Fibroblast of lung (primary cell): Measurements from ENCODE around the gene PICALM. TPM values are rescaled to one million over a fixed set of nuclear protein-coding genes. Genes with fewer than 3 reads are reported as not detected.

ENCODE experiments used
- DNase-seq, 2 donors: peaks; one replicate each; pipeline versions ENCODE4 v3.0.0 to v3.0.0-alpha.2; 2010; ENCODE audit warnings: low read depth in 2 of 2
- H2AFZ ChIP-seq: 2 replicates; pipeline ENCODE4 v1.5.1; 2012; ENCODE audit warnings: low read length, control low read depth, inconsistent platforms
- H3K27ac ChIP-seq: 2 replicates; pipeline ENCODE4 v1.5.1; 2011; ENCODE audit warnings: low read length, control low read depth; ENCODE audit not compliant: insufficient read depth
- H3K27me3 ChIP-seq: 2 replicates; pipeline ENCODE4 v1.5.1; 2011; ENCODE audit warnings: mild to moderate bottlenecking, low read length; ENCODE audit not compliant: control insufficient read depth, insufficient read depth
- H3K36me3 ChIP-seq: 2 replicates; pipeline ENCODE4 v1.5.1; 2011; ENCODE audit warnings: low read length; ENCODE audit not compliant: control insufficient read depth, insufficient read depth
- H3K4me1 ChIP-seq: 2 replicates; pipeline ENCODE4 v1.5.1; 2011; ENCODE audit warnings: low read length; ENCODE audit not compliant: control insufficient read depth, insufficient read depth; ENCODE audit errors: extremely low read depth
- H3K4me2 ChIP-seq: 2 replicates; pipeline ENCODE4 v1.5.1; 2011; ENCODE audit warnings: low read length, control low read depth; ENCODE audit not compliant: insufficient read depth; ENCODE audit errors: extremely low read depth
- H3K4me3 ChIP-seq, 4 experiments: fragments of 200-600 bp in 1 of 4; sonication (generic) in 1 of 4; replicated peaks in 1 of 4; 2 replicates each; pipeline ENCODE4 v1.5.1; 2011 to 2016; ENCODE audit warnings: low read length in 4 of 4, low read depth in 3 of 4, mild to moderate bottlenecking in 3 of 4, control low read depth in 2 of 4, inconsistent platforms in 1 of 4, mixed read lengths in 1 of 4; ENCODE audit not compliant: insufficient read depth in 1 of 4; ENCODE audit errors: control extremely low read depth in 1 of 4
- H3K79me2 ChIP-seq: 2 replicates; pipeline ENCODE4 v1.5.1; 2012; ENCODE audit warnings: mild to moderate bottlenecking, low read length, inconsistent platforms; ENCODE audit not compliant: control insufficient read depth, insufficient read depth
- H3K9ac ChIP-seq: 2 replicates; pipeline ENCODE4 v1.5.1; 2011; ENCODE audit warnings: mild to moderate bottlenecking, low read length, control low read depth; ENCODE audit not compliant: insufficient read depth
- H3K9me3 ChIP-seq: 2 replicates; pipeline ENCODE4 v1.5.1; 2012; ENCODE audit warnings: low read depth, low read length; ENCODE audit not compliant: control insufficient read depth, insufficient read depth
- H4K20me1 ChIP-seq: 2 replicates; pipeline ENCODE4 v1.5.1; 2011; ENCODE audit warnings: low read length; ENCODE audit not compliant: control insufficient read depth, insufficient read depth; ENCODE audit errors: extremely low read depth
- CTCF ChIP-seq, 2 donors: IDR thresholded peaks in 1 of 2; conservative IDR thresholded peaks in 1 of 2; 1 replicate in 1 of 2; 2 replicates in 1 of 2; pipeline ENCODE4 v1.5.1; 2011 to 2012; ENCODE audit warnings: low read length in 2 of 2, control low read depth in 1 of 2, inconsistent platforms in 1 of 2, low read depth in 1 of 2, mild to moderate bottlenecking in 1 of 2
- EZH2 ChIP-seq: IDR thresholded peaks from 2 replicates; pipeline ENCODE4 v1.5.1; 2012; ENCODE audit warnings: low read length, control low read depth, mild to moderate bottlenecking; ENCODE audit errors: missing control alignments
- polyA plus RNA-seq, 2 donors: library from polyadenylated mRNA; depleted of rRNA in 1 of 2; stranded (reverse) in 1 of 2; unstranded in 1 of 2; fragments of >200 nt; gene quantifications; 2 replicates each; pipeline ENCODE4 v1.2.1, GENCODE V29; 2011 to 2012; ENCODE audit warnings: missing spikeins in 1 of 2
- total RNA-seq: library from RNA; depleted of rRNA; stranded (reverse); fragments of >200 nt; gene quantifications from 2 replicates; pipeline ENCODE4 v1.2.1, GENCODE V29; 2014

PICALM gene
- total and polyA plus RNA-seq, 2 donors (not counting 1 experiment from before 2014, with no cell fraction given) = 291 to 322 TPM

GRCh38 chr11:86034710-86035109 lies 34.2 kb downstream of the PICALM start:
- H3K9me3 ChIP-seq = no peaks in the 10 kb centered on the region
- H3K9ac ChIP-seq = no peak overlapping the region
- no peaks in the 10 kb centered on the region for H3K27me3 ChIP-seq
- H3K4me1 ChIP-seq = no peaks in the 10 kb centered on the region
- H3K36me3 ChIP-seq = no peaks in the 10 kb centered on the region
- H4K20me1 ChIP-seq = no peaks in the 10 kb centered on the region
- TF ChIP-seq EZH2 = no peak
- no peak for TF ChIP-seq CTCF (conservative IDR thresholded peaks at IDR 0.05 in 1 of 2, IDR thresholded peaks at IDR 0.05 in 1 of 2; ENCODE audit: low read depth in 1 of 2, low read length in 2 of 2)
- no peak overlapping the region for H3K4me2 ChIP-seq
- no peak overlapping the region for H3K4me3 ChIP-seq
- no peak overlapping the region for H2AFZ ChIP-seq
- DNase-seq = no peak
- H3K27ac ChIP-seq = no peak overlapping the region
- peaks cover 89% of the 10 kb centered on the region for H3K79me2 ChIP-seq

GRCh38 chr11:86021377-86021776 lies 47.5 kb downstream of the PICALM start:
- Histone ChIP-seq H3K27me3 (no peaks in the 10 kb centered on the region), H3K27ac (no peak overlapping the region), H3K36me3 (peaks cover 10% of the 10 kb centered on the region), H3K4me2 (no peak overlapping the region), H3K9ac (no peak overlapping the region), H3K4me1 (no peaks in the 10 kb centered on the region), H3K9me3 (no peaks in the 10 kb centered on the region), H3K79me2 (peaks cover 28% of the 10 kb centered on the region), H3K4me3 (no peak overlapping the region), H2AFZ (no peak overlapping the region), H4K20me1 (no peaks in the 10 kb centered on the region)
- DNase-seq = no peak
- TF ChIP-seq CTCF (conservative IDR thresholded peaks at IDR 0.05 in 1 of 2, IDR thresholded peaks at IDR 0.05 in 1 of 2; ENCODE audit: low read depth in 1 of 2, low read length in 2 of 2) (no peak), EZH2 (no peak)

- H3K9me3 ChIP-seq = no peaks in the 10 kb centered on the region
- DNase-seq = no peak
- H3K27ac ChIP-seq = no peak overlapping the region
- peaks cover 5% of the 10 kb centered on the region for H3K36me3 ChIP-seq
- TF ChIP-seq CTCF (conservative IDR thresholded peaks at IDR 0.05 in 1 of 2, IDR thresholded peaks at IDR 0.05 in 1 of 2; ENCODE audit: low read depth in 1 of 2, low read length in 2 of 2) (no peak), EZH2 (no peak)
- no peaks in the 10 kb centered on the region for H3K27me3 ChIP-seq
- no peaks in the 10 kb centered on the region for H4K20me1 ChIP-seq
- H3K4me3 ChIP-seq = no peak overlapping the region
- no peak overlapping the region for H3K9ac ChIP-seq
- H3K79me2 ChIP-seq = peaks cover 24% of the 10 kb centered on the region
- H2AFZ ChIP-seq = no peak overlapping the region
- H3K4me1 ChIP-seq = no peaks in the 10 kb centered on the region
- no peak overlapping the region for H3K4me2 ChIP-seq
These were observed 50.6 kb downstream of the PICALM start for GRCh38 chr11:86018249-86018648.
